RWPE2 (cell line): ENCODE data around the gene KRT76.

ENCODE experiments used
- ATAC-seq: fragments of 200-7000 bp; cut with Tn5 transposase; 3 replicates; pipeline ENCODE4 v1.9.1; 2021; ENCODE audit warnings: low read depth
- DNase-seq: peaks from one replicate; pipeline ENCODE4 v3.0.0-alpha.2; 2020; ENCODE audit warnings: low spot score
- H3K27ac ChIP-seq: fragments of 450-650 bp; 2 replicates; pipeline ENCODE4 v1.5.1; 2017; ENCODE audit warnings: mild to moderate bottlenecking; ENCODE audit not compliant: poor library complexity, severe bottlenecking
- H3K27me3 ChIP-seq: fragments of 250-450 bp; sonication (Bioruptor Pico); 2 replicates; pipeline ENCODE4 v1.5.1; 2021; ENCODE audit warnings: mild to moderate bottlenecking, moderate library complexity; ENCODE audit not compliant: insufficient read depth, poor library complexity, severe bottlenecking
- H3K36me3 ChIP-seq: fragments of 250-450 bp; sonication (Bioruptor Pico); 2 replicates; pipeline ENCODE4 v1.5.1; 2020; ENCODE audit warnings: low read depth, mild to moderate bottlenecking, moderate library complexity
- H3K4me1 ChIP-seq: fragments of 250-450 bp; sonication (Bioruptor Pico); 2 replicates; pipeline ENCODE4 v1.5.1; 2021; ENCODE audit warnings: mild to moderate bottlenecking, moderate library complexity; ENCODE audit not compliant: insufficient read depth, poor library complexity, severe bottlenecking
- H3K4me3 ChIP-seq: fragments of 250-450 bp; sonication (Bioruptor Pico); 2 replicates; pipeline ENCODE4 v1.5.1; 2021; ENCODE audit warnings: mild to moderate bottlenecking, moderate library complexity; ENCODE audit not compliant: severe bottlenecking
- H3K9me3 ChIP-seq: fragments of 250-450 bp; sonication (Bioruptor Pico); 2 replicates; pipeline ENCODE4 v1.5.1; 2021; ENCODE audit warnings: mild to moderate bottlenecking, moderate library complexity; ENCODE audit not compliant: severe bottlenecking
- CTCF ChIP-seq: fragments of 450-650 bp; IDR thresholded peaks from one replicate; pipeline ENCODE4 v1.5.1; 2017; ENCODE audit warnings: mild to moderate bottlenecking, moderate library complexity; ENCODE audit not compliant: poor library complexity, severe bottlenecking

Gene KRT76

GRCh38 chr12:52771505-52771904 is 5.6 kb downstream of the KRT76 start:
- no peaks in the 10 kb centered on the region for H3K36me3 ChIP-seq
- H3K4me1 ChIP-seq = no peaks in the 10 kb centered on the region
- no peak overlapping the region for H3K27ac ChIP-seq
- no peak for TF ChIP-seq CTCF
- H3K9me3 ChIP-seq = no peaks in the 10 kb centered on the region
- peaks cover 8% of the 10 kb centered on the region for H3K27me3 ChIP-seq
- ATAC-seq (no peak), DNase-seq (no peak)
- no peak overlapping the region for H3K4me3 ChIP-seq

- ATAC-seq (no peak), DNase-seq (no peak)
- Histone ChIP-seq H3K27ac (no peak overlapping the region), H3K27me3 (peaks cover 8% of the 10 kb centered on the region), H3K9me3 (no peaks in the 10 kb centered on the region), H3K4me1 (no peaks in the 10 kb centered on the region), H3K4me3 (no peak overlapping the region), H3K36me3 (no peaks in the 10 kb centered on the region)
- TF ChIP-seq CTCF = no peak
Measured at GRCh38 chr12:52771088-52771487, 6.1 kb downstream of the KRT76 start.

GRCh38 chr12:52769946-52770345 is 7.2 kb downstream of the KRT76 start:
- ATAC-seq (no peak), DNase-seq (no peak)
- H3K27me3 ChIP-seq = peaks cover 8% of the 10 kb centered on the region
- H3K4me3 ChIP-seq = no peak overlapping the region
- H3K4me1 ChIP-seq = no peaks in the 10 kb centered on the region
- no peak for TF ChIP-seq CTCF
- H3K27ac ChIP-seq = no peak overlapping the region
- no peaks in the 10 kb centered on the region for H3K9me3 ChIP-seq
- no peaks in the 10 kb centered on the region for H3K36me3 ChIP-seq

GRCh38 chr12:52769354-52769753 is 7.8 kb downstream of the KRT76 start:
- DNase-seq (no peak), ATAC-seq (no peak)
- Histone ChIP-seq H3K36me3 (no peaks in the 10 kb centered on the region), H3K4me1 (no peaks in the 10 kb centered on the region), H3K27ac (no peak overlapping the region), H3K9me3 (no peaks in the 10 kb centered on the region), H3K27me3 (peaks cover 8% of the 10 kb centered on the region), H3K4me3 (no peak overlapping the region)
- TF ChIP-seq CTCF = no peak

- DNase-seq = no peak
- Histone ChIP-seq H3K4me1 (no peaks in the 10 kb centered on the region), H3K36me3 (no peaks in the 10 kb centered on the region), H3K4me3 (no peak overlapping the region), H3K9me3 (no peaks in the 10 kb centered on the region), H3K27me3 (peaks cover 3% of the 10 kb centered on the region), H3K27ac (no peak overlapping the region)
- ATAC-seq = no peak
- no peak for TF ChIP-seq CTCF
Measured at GRCh38 chr12:52768479-52769200, 8.5 kb downstream of the KRT76 start.
